ENCODE measurements around the gene KRTAP10-8.
"Not testable (repeated sequence)": the region's sequence is repeated elsewhere in the genome, so short reads cannot be mapped to it uniquely, and the experiment has no call there.

KRTAP10-8 gene

DNA sequence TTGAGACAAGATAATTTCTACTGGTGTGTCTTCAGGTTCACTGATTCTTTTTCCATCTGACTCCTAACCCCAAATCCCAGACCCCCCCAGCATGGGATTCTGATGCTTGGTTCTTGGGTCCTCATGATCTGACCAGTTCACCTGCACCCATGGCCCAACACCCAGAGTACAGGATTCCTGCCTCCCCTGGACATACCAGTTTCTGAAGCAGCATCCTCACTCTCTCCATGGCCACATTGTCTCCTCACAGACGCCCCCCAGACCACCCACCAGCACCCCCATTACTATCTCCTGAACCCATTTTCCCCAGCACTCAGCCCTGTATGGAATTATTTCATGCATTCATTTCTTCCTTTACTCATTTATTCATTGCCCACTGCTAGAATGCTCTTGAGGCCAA lies 45.0 kb downstream of the KRTAP10-8 start:
- no peak for TF ChIP-seq CTCF (IDR thresholded peaks at IDR 0.05; ENCODE audit: borderline replicate concordance, control extremely low read depth, extremely low read depth, insufficient read depth, missing control alignments)
- in situ Hi-C loops (cut with MboI; ENCODE audit: low sequenced_read_pairs, unreplicated experiment) = no loop called here

GRCh38 chr21:44657635-44658540 lies 46.0 kb downstream of the KRTAP10-8 start, which contains the start of gene KRTAP12-3:
TSS of gene KRTAP12-3 (plus strand) at chr21:44657932. CDS start at chr21:44657980, 48 bp downstream.
- no peak for TF ChIP-seq CTCF (IDR thresholded peaks at IDR 0.05; ENCODE audit: borderline replicate concordance, control extremely low read depth, extremely low read depth, insufficient read depth, missing control alignments)
- in situ Hi-C loops (cut with MboI; ENCODE audit: low sequenced_read_pairs, unreplicated experiment) = no loop called here
- no peak for DNase-seq (ENCODE audit: low spot score)

More for the DNA sequence above, 45.0 kb downstream of the KRTAP10-8 start:
- DNase-seq (ENCODE audit: low spot score) = no peak

DNA sequence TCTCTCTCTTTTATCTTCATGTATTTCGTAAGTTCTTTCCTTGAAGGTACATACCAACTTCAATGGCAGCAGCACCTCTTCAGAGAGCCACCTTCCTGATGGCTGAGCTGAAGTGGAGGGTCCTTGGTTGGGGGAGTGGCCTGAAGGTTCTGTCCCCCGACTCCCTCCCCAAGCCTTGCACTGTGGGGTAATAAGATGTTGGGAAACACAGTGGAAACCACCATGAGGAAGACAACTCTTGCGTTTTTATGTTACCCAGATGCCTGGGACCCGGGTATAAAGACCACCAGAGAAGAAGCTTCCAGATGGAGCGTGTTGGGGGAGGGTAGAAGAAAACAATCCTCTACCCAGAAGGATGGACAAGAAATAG lies 46.6 kb downstream of the KRTAP10-8 start:
- in situ Hi-C loops (cut with MboI; ENCODE audit: low sequenced_read_pairs, unreplicated experiment) = no loop called here
- no peak for TF ChIP-seq CTCF (IDR thresholded peaks at IDR 0.05; ENCODE audit: borderline replicate concordance, control extremely low read depth, extremely low read depth, insufficient read depth, missing control alignments)

GRCh38 chr21:44658913-44659595 lies 47.2 kb downstream of the KRTAP10-8 start:
- in situ Hi-C loops (cut with MboI; ENCODE audit: low sequenced_read_pairs, unreplicated experiment) = no loop called here
- DNase-seq (ENCODE audit: low spot score) = no peak
- no peak for TF ChIP-seq CTCF (IDR thresholded peaks at IDR 0.05; ENCODE audit: borderline replicate concordance, control extremely low read depth, extremely low read depth, insufficient read depth, missing control alignments)

More for the DNA sequence above, 46.6 kb downstream of the KRTAP10-8 start:
- DNase-seq (ENCODE audit: low spot score) = no peak

GRCh38 chr21:44661567-44661966 lies 49.7 kb downstream of the KRTAP10-8 start:
- DNase-seq (ENCODE audit: low spot score); in situ Hi-C loops (cut with MboI; ENCODE audit: low sequenced_read_pairs, unreplicated experiment): not testable (repeated sequence)
